ENCODE data around the gene E2F1.
"Not testable (repeated sequence)": the region's sequence is repeated elsewhere in the genome, so short reads cannot be mapped to it uniquely, and the experiment has no call there.

E2F1 gene

GRCh38 chr20:33636776-33637175 lies 49.4 kb downstream of the E2F1 start:
- no peak for ATAC-seq

- no peak for ATAC-seq
Measured at GRCh38 chr20:33635341-33635740, 50.8 kb downstream of the E2F1 start.

GRCh38 chr20:33631910-33632309 lies 54.3 kb downstream of the E2F1 start:
- not testable (repeated sequence) for ATAC-seq

- ATAC-seq = no peak
Measured at GRCh38 chr20:33630507-33630906, 55.7 kb downstream of the E2F1 start.

GRCh38 chr20:33629979-33630378 lies 56.2 kb downstream of the E2F1 start:
- ATAC-seq = no peak

GRCh38 chr20:33629533-33629932 lies 56.7 kb downstream of the E2F1 start:
- ATAC-seq = no peak

GRCh38 chr20:33627577-33628216 lies 58.5 kb downstream of the E2F1 start:
- peak; percentile 51 to 80 for ATAC-seq

GRCh38 chr20:33626190-33626589 lies 60.0 kb downstream of the E2F1 start:
- ATAC-seq = no peak
